ENCODE data around the gene MAMSTR.
"Not testable (repeated sequence)": the region's sequence is repeated elsewhere in the genome, so short reads cannot be mapped to it uniquely, and the experiment has no call there.

Gene MAMSTR

GRCh38 chr19:48698046-48698445 is 21.5 kb downstream of the MAMSTR start:
- peak; percentile 82 for DNase-seq
- in situ Hi-C loops (cut with MboI; ENCODE audit: low pct_unique_long_range_greater_than_20kb, low sequenced_read_pairs) = no loop called here

DNA sequence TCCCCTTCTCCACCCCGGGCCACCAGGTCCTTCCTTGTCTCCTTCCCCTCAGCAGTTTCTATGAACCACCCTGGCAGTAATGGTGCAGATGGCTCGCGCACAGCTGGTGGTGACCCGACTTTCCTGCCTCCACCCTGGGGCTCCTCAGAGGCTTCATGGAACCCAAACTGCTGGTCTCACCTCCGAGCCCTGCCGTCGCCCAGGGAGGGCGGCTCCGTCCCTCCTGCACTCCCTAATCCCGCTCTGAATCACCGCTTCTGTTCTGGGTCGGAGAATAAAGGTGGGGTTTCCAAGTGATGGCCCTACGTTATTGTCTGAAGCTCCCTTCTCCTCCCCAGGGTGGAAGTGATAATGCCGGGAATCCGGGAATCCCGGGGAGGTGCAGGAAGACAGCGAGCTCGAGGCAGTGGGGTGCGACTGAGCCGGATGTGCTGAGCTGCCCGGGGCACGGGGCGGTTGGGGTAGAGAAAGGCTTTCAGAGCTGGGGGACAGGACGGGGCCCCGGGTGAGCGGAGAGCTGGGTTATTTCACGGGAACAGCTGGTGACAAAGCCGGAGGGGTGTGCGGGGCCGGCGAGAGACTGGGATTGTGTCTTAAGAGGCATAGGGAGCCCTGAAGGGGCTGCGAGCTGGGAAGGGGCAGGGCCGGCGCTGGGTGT is 23.0 kb downstream of the MAMSTR start:
- in situ Hi-C loops (cut with MboI; ENCODE audit: low pct_unique_long_range_greater_than_20kb, low sequenced_read_pairs) = no loop called here
- DNase-seq = no peak

GRCh38 chr19:48695743-48696352 is 23.7 kb downstream of the MAMSTR start, which contains the start of gene FUT2:
Gene FUT2 (plus strand): TSS chr19:48695971. CDS start chr19:48702957, 6,986 bp downstream.
- no peak for DNase-seq
- in situ Hi-C loops (cut with MboI; ENCODE audit: low pct_unique_long_range_greater_than_20kb, low sequenced_read_pairs) = no loop called here

- in situ Hi-C loops (cut with MboI; ENCODE audit: low pct_unique_long_range_greater_than_20kb, low sequenced_read_pairs); DNase-seq: not testable (repeated sequence)
Observed at GRCh38 chr19:48693629-48694028, 25.9 kb downstream of the MAMSTR start.

DNA sequence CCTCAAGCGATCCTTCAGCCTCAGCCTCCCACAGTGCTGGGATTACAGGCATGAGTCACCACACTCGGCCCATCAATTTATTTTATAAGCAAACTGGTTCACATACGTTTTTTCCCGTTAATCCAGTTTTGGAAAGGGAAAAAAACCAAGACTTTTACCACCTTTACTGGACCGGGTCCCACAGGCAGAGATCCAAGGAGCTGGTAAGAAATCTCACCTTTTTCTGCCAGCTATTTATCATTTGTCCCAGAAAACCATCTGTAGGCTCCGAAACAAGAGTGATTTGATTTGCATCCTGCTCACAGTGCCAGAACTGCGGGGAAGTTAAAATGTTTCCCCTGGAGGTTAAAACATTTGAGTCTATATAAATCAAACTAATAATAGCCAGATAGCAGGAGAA is 30.1 kb downstream of the MAMSTR start:
- DNase-seq = no peak
- in situ Hi-C loops (cut with MboI; ENCODE audit: low pct_unique_long_range_greater_than_20kb, low sequenced_read_pairs) = no loop called here

DNA sequence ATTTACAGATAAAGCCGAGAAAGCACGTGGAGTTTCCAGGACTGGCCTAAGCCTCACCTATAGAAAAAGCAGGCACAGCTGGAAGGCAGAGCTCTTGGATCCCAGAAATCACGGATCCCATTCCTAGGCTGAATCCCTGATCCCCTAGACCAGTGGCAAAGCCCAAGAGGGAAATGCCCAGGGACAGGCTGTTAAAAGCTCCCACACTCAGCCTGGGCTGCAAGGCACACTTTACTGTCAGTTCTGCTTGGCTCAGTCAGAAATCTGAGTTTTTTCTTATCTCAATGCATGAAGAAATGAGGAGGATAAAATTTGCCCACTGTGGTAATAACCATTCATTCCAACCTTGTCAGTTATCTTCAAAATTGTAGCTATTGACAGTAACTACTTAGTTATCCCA is 31.7 kb downstream of the MAMSTR start:
- in situ Hi-C loops (cut with MboI; ENCODE audit: low pct_unique_long_range_greater_than_20kb, low sequenced_read_pairs) = no loop called here
- no peak for DNase-seq

GRCh38 chr19:48686637-48687036 is 32.9 kb downstream of the MAMSTR start:
- in situ Hi-C loops (cut with MboI; ENCODE audit: low pct_unique_long_range_greater_than_20kb, low sequenced_read_pairs); DNase-seq: not testable (repeated sequence)

GRCh38 chr19:48686088-48686487 is 33.4 kb downstream of the MAMSTR start:
- no peak for DNase-seq

DNA sequence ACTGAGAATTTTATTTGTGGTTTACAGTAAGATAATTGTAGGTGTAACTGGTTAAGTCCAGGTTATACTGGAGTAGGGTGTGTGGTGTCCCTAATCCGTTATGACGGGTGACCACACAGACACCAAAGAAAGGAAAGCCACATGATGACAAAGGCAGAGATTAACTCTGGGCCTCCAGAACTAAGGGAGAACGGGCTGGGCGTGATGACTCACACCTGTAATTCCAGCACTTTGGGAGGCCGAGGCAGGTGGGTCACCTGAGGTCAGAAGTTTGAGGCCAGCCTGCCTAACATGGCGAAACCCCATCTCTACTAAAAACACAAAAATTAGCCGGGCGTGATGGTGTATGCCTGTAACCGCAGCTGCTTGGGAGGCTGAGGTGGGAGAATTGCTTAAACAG is 33.9 kb downstream of the MAMSTR start:
- DNase-seq = no peak
- in situ Hi-C loops (cut with MboI; ENCODE audit: low pct_unique_long_range_greater_than_20kb, low sequenced_read_pairs) = no loop called here

More at GRCh38 chr19:48686088-48686487, 33.4 kb downstream of the MAMSTR start:
- in situ Hi-C loops (cut with MboI; ENCODE audit: low pct_unique_long_range_greater_than_20kb, low sequenced_read_pairs) = no loop called here

GRCh38 chr19:48683349-48683748 is 36.2 kb downstream of the MAMSTR start:
- no peak for DNase-seq
- in situ Hi-C loops (cut with MboI; ENCODE audit: low pct_unique_long_range_greater_than_20kb, low sequenced_read_pairs) = no loop called here

DNA sequence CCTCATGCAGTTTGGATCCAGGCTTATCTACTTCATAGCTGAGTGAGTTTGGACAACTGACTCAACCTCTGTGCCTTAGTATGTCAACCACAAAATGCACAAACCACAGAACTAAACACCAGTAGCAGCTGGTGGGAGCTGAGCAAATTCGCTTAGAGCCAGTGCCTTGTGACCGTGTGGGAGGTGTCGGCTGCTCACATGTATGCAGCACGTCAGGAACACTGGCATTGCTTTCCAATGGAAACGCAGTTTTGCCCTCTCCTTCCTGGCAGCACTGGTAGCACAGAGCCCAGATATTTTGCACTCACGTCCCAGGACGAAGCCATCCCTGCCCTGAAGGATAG is 38.4 kb downstream of the MAMSTR start:
- in situ Hi-C loops (cut with MboI; ENCODE audit: low pct_unique_long_range_greater_than_20kb, low sequenced_read_pairs) = no loop called here
- peak; percentile 90 for DNase-seq

- in situ Hi-C loops (cut with MboI; ENCODE audit: low pct_unique_long_range_greater_than_20kb, low sequenced_read_pairs) = no loop called here
- DNase-seq = no peak
Observed at GRCh38 chr19:48680436-48681126, 38.9 kb downstream of the MAMSTR start.

GRCh38 chr19:48680006-48680405 is 39.5 kb downstream of the MAMSTR start:
- DNase-seq; in situ Hi-C loops (cut with MboI; ENCODE audit: low pct_unique_long_range_greater_than_20kb, low sequenced_read_pairs): not testable (repeated sequence)

- DNase-seq = no peak
- in situ Hi-C loops (cut with MboI; ENCODE audit: low pct_unique_long_range_greater_than_20kb, low sequenced_read_pairs) = no loop called here
Observed at GRCh38 chr19:48678201-48678600, 41.3 kb downstream of the MAMSTR start.

- in situ Hi-C loops (cut with MboI; ENCODE audit: low pct_unique_long_range_greater_than_20kb, low sequenced_read_pairs) = no loop called here
- no peak for DNase-seq
Observed at GRCh38 chr19:48676887-48677286, 42.6 kb downstream of the MAMSTR start.

DNA sequence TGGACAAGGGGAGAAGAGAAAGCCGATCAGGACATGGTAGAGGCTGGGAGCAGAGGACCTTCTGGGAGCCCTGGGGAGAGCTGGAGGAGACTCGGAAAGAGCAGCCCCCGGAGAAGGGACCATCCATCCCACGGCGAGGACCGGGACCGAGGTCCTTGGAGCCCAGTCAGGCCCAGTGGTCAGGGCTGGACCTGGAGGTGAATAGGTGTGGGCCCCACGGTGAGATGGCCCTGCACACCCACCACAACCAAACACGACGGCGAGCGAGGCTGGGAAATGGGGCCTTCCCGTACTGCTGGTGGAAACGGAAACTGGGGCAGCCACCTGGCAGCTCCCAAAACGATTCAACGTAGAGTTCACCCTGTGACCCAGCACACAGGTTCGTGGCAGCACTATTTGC is 43.0 kb downstream of the MAMSTR start:
- in situ Hi-C loops (cut with MboI; ENCODE audit: low pct_unique_long_range_greater_than_20kb, low sequenced_read_pairs) = no loop called here
- DNase-seq = no peak

DNA sequence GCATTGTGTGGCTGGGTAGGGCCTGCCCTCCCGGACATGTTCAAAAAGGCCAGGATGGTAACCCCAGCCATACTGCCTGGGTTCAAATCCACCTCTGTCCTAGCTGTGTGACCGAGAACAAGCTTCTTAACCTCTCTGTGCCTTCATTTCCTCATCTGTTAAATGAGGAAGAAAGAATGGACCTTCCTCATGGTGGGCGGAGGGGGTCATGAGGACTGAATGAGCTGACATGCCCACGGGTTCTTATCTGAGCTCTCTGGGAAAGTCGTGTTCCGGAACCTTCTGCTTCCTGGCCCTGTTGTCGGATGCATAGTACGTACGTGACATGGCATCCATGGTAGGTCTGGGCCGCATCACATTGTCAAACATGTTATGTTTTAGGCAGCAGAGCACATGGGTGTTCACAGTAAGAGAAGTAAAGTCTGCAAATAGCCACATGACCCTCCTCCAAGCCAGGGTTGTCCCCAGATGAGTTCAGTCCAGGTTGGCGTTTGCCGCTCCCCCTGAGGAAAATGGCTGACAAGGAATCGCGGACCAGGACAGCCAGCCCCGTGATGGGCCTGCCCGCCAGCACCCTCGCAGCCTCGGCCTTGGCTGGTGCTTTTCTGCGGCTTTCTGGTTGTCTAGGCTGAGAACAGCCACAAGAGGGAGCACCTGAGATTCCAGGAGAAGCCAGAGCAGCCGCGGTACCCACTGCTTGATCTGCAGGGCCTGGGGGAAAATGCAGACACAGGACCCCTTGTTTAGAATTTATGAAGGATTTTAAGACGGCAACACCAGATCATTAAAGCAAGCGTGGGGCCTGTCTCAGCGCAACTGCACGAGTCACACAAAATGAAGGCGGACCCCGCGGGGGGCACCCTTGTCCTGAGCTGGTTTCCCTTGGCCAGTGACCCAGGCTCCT is 44.4 kb downstream of the MAMSTR start:
- in situ Hi-C loops (cut with MboI; ENCODE audit: low pct_unique_long_range_greater_than_20kb, low sequenced_read_pairs) = no loop called here
- peak; percentile 90 for DNase-seq

DNA sequence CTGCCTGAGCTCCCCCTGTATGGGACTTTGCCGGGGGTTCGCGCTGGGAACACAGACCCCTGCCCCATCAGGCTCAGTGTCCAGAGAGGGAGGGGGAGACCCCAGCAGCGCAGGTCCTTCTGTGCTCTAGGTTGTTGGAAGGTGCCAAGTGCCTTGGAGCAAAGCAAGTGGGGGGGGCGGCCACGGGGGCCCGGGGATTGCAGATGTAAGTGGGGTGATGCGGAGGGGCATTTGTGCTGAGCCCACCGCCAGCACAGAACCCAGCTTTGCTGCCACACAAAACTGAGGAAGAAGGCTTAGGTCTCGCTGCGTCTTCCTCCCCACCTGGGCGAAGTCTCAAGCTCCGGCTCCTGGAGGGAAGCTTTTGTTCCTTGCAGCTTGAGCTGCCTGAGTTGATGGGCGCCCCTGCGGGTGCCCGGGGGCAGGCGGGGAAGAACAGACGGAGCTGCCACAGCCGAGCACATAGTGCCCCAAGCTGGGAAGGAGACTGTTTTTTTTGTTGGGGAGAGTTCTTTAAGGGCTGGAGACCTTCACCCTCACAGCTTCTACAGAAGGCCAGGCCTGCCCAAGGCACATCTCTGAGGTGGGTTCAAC is 45.2 kb downstream of the MAMSTR start:
- no peak for DNase-seq
- in situ Hi-C loops (cut with MboI; ENCODE audit: low pct_unique_long_range_greater_than_20kb, low sequenced_read_pairs) = no loop called here

DNA sequence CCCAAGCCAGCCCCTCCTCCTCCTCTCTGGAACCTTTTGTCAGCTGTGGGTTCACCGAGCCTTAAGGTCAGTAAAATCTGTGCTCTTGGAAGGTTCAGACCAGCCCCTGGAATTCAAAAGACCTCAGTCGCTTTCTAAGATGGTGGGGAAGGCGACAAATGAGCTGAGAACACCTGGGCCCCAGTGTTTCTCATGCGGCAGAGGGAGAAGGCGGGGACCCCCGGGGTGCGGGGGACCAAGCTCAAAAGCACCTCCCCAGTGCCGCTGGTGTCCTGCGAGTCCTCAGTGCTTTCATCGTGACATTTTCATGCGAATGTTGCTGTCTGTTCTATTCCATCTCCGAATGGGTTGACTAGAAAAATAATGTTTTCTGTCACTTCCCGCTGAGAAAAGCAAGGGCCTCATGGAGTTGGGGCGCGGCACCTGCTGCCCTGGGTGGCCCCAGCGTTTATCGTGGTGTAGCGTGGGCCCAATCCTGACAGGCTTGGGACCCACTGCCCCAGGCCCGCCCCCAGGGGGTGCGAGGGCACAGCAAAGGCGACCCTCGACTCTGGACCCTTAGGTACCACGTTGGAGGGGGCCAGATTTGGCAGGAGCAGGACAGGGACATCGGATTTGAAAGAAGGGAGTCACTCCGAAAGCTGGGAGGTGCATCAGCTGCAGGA is 46.0 kb downstream of the MAMSTR start:
- in situ Hi-C loops (cut with MboI; ENCODE audit: low pct_unique_long_range_greater_than_20kb, low sequenced_read_pairs) = no loop called here
- DNase-seq = no peak
